SK-N-DZ (cell line): Measurements from ENCODE around the gene CFAP54.
"Not testable (repeated sequence)": the region's sequence is repeated elsewhere in the genome, so short reads cannot be mapped to it uniquely, and the experiment has no call there.

Experiments
- DNase-seq: peaks from one replicate; pipeline ENCODE4 v3.0.0-alpha.2; 2015; ENCODE audit warnings: low spot score

The CFAP54 gene

GRCh38 chr12:96623656-96624217 lies 134.4 kb downstream of the CFAP54 start:
- no peak for DNase-seq

GRCh38 chr12:96635844-96636243 lies 146.5 kb downstream of the CFAP54 start:
- DNase-seq, result no peak

- no peak for DNase-seq
These were observed 147.5 kb downstream of the CFAP54 start for GRCh38 chr12:96636895-96637294.

GRCh38 chr12:96648923-96649322 lies 159.5 kb downstream of the CFAP54 start:
- DNase-seq, result no peak

GRCh38 chr12:96652870-96653269 lies 163.5 kb downstream of the CFAP54 start:
- DNase-seq, result no peak

GRCh38 chr12:96658075-96658474 lies 168.7 kb downstream of the CFAP54 start:
- no peak for DNase-seq

- DNase-seq, result no peak
These were observed 180.4 kb downstream of the CFAP54 start for GRCh38 chr12:96669786-96670185.

- no peak for DNase-seq
These were observed 181.0 kb downstream of the CFAP54 start for GRCh38 chr12:96670334-96670899.

- DNase-seq, result not testable (repeated sequence)
These were observed 186.1 kb downstream of the CFAP54 start for GRCh38 chr12:96675519-96675918.

GRCh38 chr12:96677363-96677762 lies 188.0 kb downstream of the CFAP54 start:
- DNase-seq, result no peak

GRCh38 chr12:96687719-96688118 lies 198.3 kb downstream of the CFAP54 start:
- no peak for DNase-seq

- DNase-seq, result no peak
These were observed 209.1 kb downstream of the CFAP54 start for GRCh38 chr12:96698521-96698920.

GRCh38 chr12:96698965-96699364 lies 209.6 kb downstream of the CFAP54 start:
- DNase-seq, result no peak

GRCh38 chr12:96701856-96702255 lies 212.5 kb downstream of the CFAP54 start:
- no peak for DNase-seq

- DNase-seq, result no peak
These were observed 220.9 kb downstream of the CFAP54 start for GRCh38 chr12:96710127-96710745.

GRCh38 chr12:96711364-96711763 lies 222.0 kb downstream of the CFAP54 start:
- no peak for DNase-seq

GRCh38 chr12:96714199-96714598 lies 224.8 kb downstream of the CFAP54 start:
- DNase-seq, result no peak

GRCh38 chr12:96719660-96720362 lies 230.4 kb downstream of the CFAP54 start:
- DNase-seq, result no peak

- no peak for DNase-seq
These were observed 231.0 kb downstream of the CFAP54 start for GRCh38 chr12:96720363-96720705.

- DNase-seq, result not testable (repeated sequence)
These were observed 240.1 kb downstream of the CFAP54 start for GRCh38 chr12:96729466-96729865.

GRCh38 chr12:96729886-96730285 lies 240.5 kb downstream of the CFAP54 start:
- no peak for DNase-seq

- no peak for DNase-seq
These were observed 254.2 kb downstream of the CFAP54 start for GRCh38 chr12:96743606-96744005.

GRCh38 chr12:96749999-96750398 lies 260.6 kb downstream of the CFAP54 start:
- DNase-seq, result peak; percentile 6
